AG04449 (cell line): ENCODE results near the gene TGM5.

ENCODE experiments used
- CTCF ChIA-PET: fragments of 350-600 bp; formaldehyde crosslinking; extraction: SDS; loops from one replicate; lab custom pipeline; 2021; ENCODE audit warnings: antibody characterized with exemption; lab: Yijun Ruan, JAX
- POLR2A ChIA-PET: fragments of 400-600, 350-600 bp; formaldehyde crosslinking; extraction: SDS; loops from one replicate; lab custom pipeline; 2020; ENCODE audit warnings: antibody characterized with exemption, inconsistent platforms; lab: Yijun Ruan, JAX
- DNase-seq: peaks from one replicate; pipeline ENCODE4 v3.0.0-alpha.2; 2010; ENCODE audit warnings: low read depth, low spot score
- H3K4me3 ChIP-seq: 2 replicates; pipeline ENCODE4 v1.5.1; 2011; ENCODE audit warnings: low read depth, mild to moderate bottlenecking, control low read depth, low read length
- CTCF ChIP-seq: IDR thresholded peaks from one replicate; pipeline ENCODE4 v1.5.1; 2011; ENCODE audit warnings: mild to moderate bottlenecking, moderate library complexity, low read length, control low read depth, inconsistent platforms; ENCODE audit not compliant: insufficient read depth; ENCODE audit errors: missing control alignments

The TGM5 gene

GRCh38 chr15:43277901-43278300, 11.2 kb upstream of the TGM5 start:
- no peak for DNase-seq
- no peak for TF ChIP-seq CTCF
- POLR2A ChIA-PET = no interaction called here
- no peak overlapping the region for H3K4me3 ChIP-seq
- CTCF ChIA-PET = interaction anchor here (3.4 to 8.7 kb wide), 2 partner anchors 8 to 52 kb away, joined by 23 to 70 read pairs; no protein-coding TSS in a partner anchor

GRCh38 chr15:43277231-43277823, 10.6 kb upstream of the TGM5 start:
- CTCF ChIA-PET = interaction anchor here (1.0 to 8.7 kb wide), 3 partner anchors 9 to 89 kb away, joined by 3 to 70 read pairs (median 23); no protein-coding TSS in a partner anchor
- H3K4me3 ChIP-seq = no peak overlapping the region
- no peak for TF ChIP-seq CTCF
- no peak for DNase-seq
- POLR2A ChIA-PET = no interaction called here

- CTCF ChIA-PET = interaction anchor here (1.0 to 8.7 kb wide), 3 partner anchors 9 to 88 kb away, joined by 3 to 70 read pairs (median 23); no protein-coding TSS in a partner anchor
These were observed 10.0 kb upstream of the TGM5 start for GRCh38 chr15:43276563-43277200.

GRCh38 chr15:43275740-43276562, 9.2 kb upstream of the TGM5 start:
- no peak for TF ChIP-seq CTCF
- no peak overlapping the region for H3K4me3 ChIP-seq
- ChIA-PET CTCF (interaction anchor here (3.4 to 8.7 kb wide), 2 partner anchors 10 to 50 kb away, joined by 23 to 70 read pairs; no protein-coding TSS in a partner anchor), POLR2A (interaction anchor here (0.6 kb wide), 1 partner anchor 528 kb away, joined by 3 read pairs; no protein-coding TSS in a partner anchor)
- no peak for DNase-seq

More at GRCh38 chr15:43276563-43277200, 10.0 kb upstream of the TGM5 start:
- POLR2A ChIA-PET = interaction anchor here (0.6 kb wide), 1 partner anchor 527 kb away, joined by 3 read pairs; no protein-coding TSS in a partner anchor
- no peak for DNase-seq
- no peak overlapping the region for H3K4me3 ChIP-seq
- TF ChIP-seq CTCF = no peak

GRCh38 chr15:43274136-43274535, 7.4 kb upstream of the TGM5 start:
- no peak overlapping the region for H3K4me3 ChIP-seq
- no peak for DNase-seq
- no peak for TF ChIP-seq CTCF
- CTCF ChIA-PET = interaction anchor here (2.3 to 8.7 kb wide), 2 partner anchors 12 to 49 kb away, joined by 9 to 70 read pairs; no protein-coding TSS in a partner anchor
- POLR2A ChIA-PET = no interaction called here
